SH-SY5Y (cell line): ENCODE measurements around the gene CRTC3.

Experiments used
- GATA2 ChIP-seq: IDR thresholded peaks from 2 replicates; pipeline ENCODE4 v1.6.1; 2011; ENCODE audit warnings: mild to moderate bottlenecking, low read depth, low read length
- GATA3 ChIP-seq: IDR thresholded peaks from 2 replicates; pipeline ENCODE4 v1.6.1; 2011; ENCODE audit warnings: low read depth, mild to moderate bottlenecking, low read length, moderate library complexity

CRTC3 gene

GRCh38 chr15:90637693-90638092 lies 108.0 kb downstream of the CRTC3 start:
- TF ChIP-seq GATA2, result no peak
- TF ChIP-seq GATA3, result no peak

- TF ChIP-seq GATA3 (no peak), GATA2 (no peak)
These were observed 108.5 kb downstream of the CRTC3 start for GRCh38 chr15:90638201-90638691.

- TF ChIP-seq GATA2 (no peak), GATA3 (no peak)
These were observed 109.2 kb downstream of the CRTC3 start for GRCh38 chr15:90638963-90639362.

GRCh38 chr15:90640862-90641261 lies 111.1 kb downstream of the CRTC3 start:
- TF ChIP-seq GATA3 (no peak), GATA2 (no peak)

- TF ChIP-seq GATA3, result no peak
- no peak for TF ChIP-seq GATA2
These were observed 112.1 kb downstream of the CRTC3 start for GRCh38 chr15:90641581-90642463.

GRCh38 chr15:90642464-90643300 lies 113.0 kb downstream of the CRTC3 start:
- TF ChIP-seq GATA3 (no peak), GATA2 (no peak)

- TF ChIP-seq GATA3 (no peak), GATA2 (no peak)
These were observed 113.5 kb downstream of the CRTC3 start for GRCh38 chr15:90643301-90643632.

- no peak for TF ChIP-seq GATA2
- no peak for TF ChIP-seq GATA3
These were observed 114.8 kb downstream of the CRTC3 start for GRCh38 chr15:90644526-90644925.

GRCh38 chr15:90644952-90645725 lies 115.4 kb downstream of the CRTC3 start:
- TF ChIP-seq GATA3 (no peak), GATA2 (no peak)

- TF ChIP-seq GATA3 (no peak), GATA2 (no peak)
These were observed 116.3 kb downstream of the CRTC3 start for GRCh38 chr15:90645873-90646575.

GRCh38 chr15:90646662-90647305 lies 117.1 kb downstream of the CRTC3 start:
- TF ChIP-seq GATA3, result no peak
- no peak for TF ChIP-seq GATA2

- no peak for TF ChIP-seq GATA2
- TF ChIP-seq GATA3, result no peak
These were observed 117.6 kb downstream of the CRTC3 start for GRCh38 chr15:90647326-90647725.

- TF ChIP-seq GATA2, result no peak
- no peak for TF ChIP-seq GATA3
These were observed 118.7 kb downstream of the CRTC3 start for GRCh38 chr15:90648137-90649070.
